ENCODE results near the gene WEE1. TPM values are rescaled to one million over a fixed set of nuclear protein-coding genes. Genes with fewer than 3 reads are reported as not detected.

The WEE1 gene
- total RNA-seq, 1 donor = 88.9 TPM

GRCh38 chr11:9566561-9567063, 6.9 kb upstream of the WEE1 start:
- H3K4me3 ChIP-seq (ENCODE audit: low read depth, low read length) = no peak overlapping the region

GRCh38 chr11:9567401-9567800, 6.1 kb upstream of the WEE1 start:
- no peak overlapping the region for H3K4me3 ChIP-seq (ENCODE audit: low read depth, low read length)
- no peak for TF ChIP-seq CTCF (IDR thresholded peaks at IDR 0.05; ENCODE audit: insufficient read depth, low read depth, low read length)
- DNase-seq (ENCODE audit: low read depth) = no peak

More at GRCh38 chr11:9566561-9567063, 6.9 kb upstream of the WEE1 start:
- TF ChIP-seq CTCF (IDR thresholded peaks at IDR 0.05; ENCODE audit: insufficient read depth, low read depth, low read length) = no peak
- DNase-seq (ENCODE audit: low read depth) = peak; percentile 97

GRCh38 chr11:9568161-9568853, 5.2 kb upstream of the WEE1 start:
- DNase-seq (ENCODE audit: low read depth) = no peak
- H3K4me3 ChIP-seq (ENCODE audit: low read depth, low read length) = no peak overlapping the region
- no peak for TF ChIP-seq CTCF (IDR thresholded peaks at IDR 0.05; ENCODE audit: insufficient read depth, low read depth, low read length)

GRCh38 chr11:9568854-9569587, 4.4 kb upstream of the WEE1 start:
- TF ChIP-seq CTCF (IDR thresholded peaks at IDR 0.05; ENCODE audit: insufficient read depth, low read depth, low read length) = no peak
- peak; percentile 94 for DNase-seq (ENCODE audit: low read depth)
- H3K4me3 ChIP-seq (ENCODE audit: low read depth, low read length) = peak overlapping the region; percentile 29

- DNase-seq (ENCODE audit: low read depth) = no peak
- H3K4me3 ChIP-seq (ENCODE audit: low read depth, low read length) = no peak overlapping the region
- TF ChIP-seq CTCF (IDR thresholded peaks at IDR 0.05; ENCODE audit: insufficient read depth, low read depth, low read length) = no peak
Observed at GRCh38 chr11:9569588-9570164, 3.8 kb upstream of the WEE1 start.

GRCh38 chr11:9570313-9571025, 3.0 kb upstream of the WEE1 start:
- no peak overlapping the region for H3K4me3 ChIP-seq (ENCODE audit: low read depth, low read length)
- DNase-seq (ENCODE audit: low read depth) = peak; percentile 45
- TF ChIP-seq CTCF (IDR thresholded peaks at IDR 0.05; ENCODE audit: insufficient read depth, low read depth, low read length) = no peak
